K562 (cell line): ENCODE measurements around the gene PRIM1. TPM values are rescaled to one million over a fixed set of nuclear protein-coding genes. Genes with fewer than 3 reads are reported as not detected.

Experiments
- AFF4 ChIP-seq: sonication (generic); formaldehyde crosslinking; IDR thresholded peaks from 2 replicates; pipeline ENCODE4 v1.8.0; 2023; ENCODE audit warnings: mild to moderate bottlenecking, missing genetic modification reagents
- BCOR ChIP-seq: fragments of 450-650 bp; IDR thresholded peaks from 2 replicates; pipeline ENCODE4 v1.6.1; 2016
- BRD9 ChIP-seq: fragments of 450-650 bp; IDR thresholded peaks from 2 replicates; pipeline ENCODE4 v1.6.1; 2018; ENCODE audit warnings: low read depth; ENCODE audit not compliant: partially characterized antibody
- CGGBP1 ChIP-seq: fragments of 250-450 bp; sonication (Bioruptor Pico); IDR thresholded peaks from 2 replicates; pipeline ENCODE4 v1.9.0; 2021; ENCODE audit warnings: mild to moderate bottlenecking
- GTF2B ChIP-seq: IDR thresholded peaks from 2 replicates; pipeline ENCODE4 v1.6.1; 2011; ENCODE audit not compliant: insufficient read length; ENCODE audit errors: extremely low read depth
- HDAC3 ChIP-seq: fragments of 450-650 bp; IDR thresholded peaks from 2 replicates; pipeline ENCODE4 v1.6.1; 2018; ENCODE audit warnings: borderline replicate concordance, mild to moderate bottlenecking, moderate library complexity; ENCODE audit not compliant: partially characterized antibody
- KLF13 ChIP-seq: fragments of 450-650 bp; IDR thresholded peaks from 2 replicates; pipeline ENCODE4 v1.6.1; 2016; ENCODE audit warnings: missing genetic modification characterization, low read depth, mild to moderate bottlenecking, missing compliant biosample characterization, moderate library complexity, borderline replicate concordance
- MAFF ChIP-seq: IDR thresholded peaks from 2 replicates; pipeline ENCODE4 v1.6.1; 2012; ENCODE audit warnings: low read length, improper control_type of control experiment
- MTA3 ChIP-seq: fragments of 450-650 bp; formaldehyde crosslinking; IDR thresholded peaks from 2 replicates; pipeline ENCODE4 v1.6.1; 2017; ENCODE audit warnings: mild to moderate bottlenecking, borderline replicate concordance
- NFATC3 ChIP-seq: fragments of 450-650 bp; IDR thresholded peaks from 2 replicates; pipeline ENCODE4 v1.6.1; 2017; ENCODE audit warnings: mild to moderate bottlenecking
- RB1 ChIP-seq: fragments of 450-650 bp; IDR thresholded peaks from 2 replicates; pipeline ENCODE4 v1.6.1; 2017; ENCODE audit warnings: low read depth, mild to moderate bottlenecking
- ZBTB2 ChIP-seq: fragments of 450-650 bp; IDR thresholded peaks from 2 replicates; pipeline ENCODE4 v1.6.1; 2016; ENCODE audit warnings: antibody characterized with exemption
- ZBTB5 ChIP-seq: fragments of 450-650 bp; IDR thresholded peaks from 2 replicates; pipeline ENCODE4 v1.6.1; 2017; ENCODE audit warnings: antibody characterized with exemption
- ZNF121 ChIP-seq: sonication (generic); formaldehyde crosslinking; conservative IDR thresholded peaks from 2 replicates; pipeline ENCODE4 v1.8.0; 2022; ENCODE audit warnings: missing genetic modification reagents
- ZNF217 ChIP-seq: sonication (generic); formaldehyde crosslinking; IDR thresholded peaks from 2 replicates; pipeline ENCODE4 v1.8.0; 2022; ENCODE audit warnings: mild to moderate bottlenecking, missing genetic modification reagents
- ZNF232 ChIP-seq: sonication (generic); formaldehyde crosslinking; IDR thresholded peaks from 2 replicates; pipeline ENCODE4 v1.8.0; 2022; ENCODE audit warnings: mild to moderate bottlenecking, missing genetic modification reagents
- ZNF583 ChIP-seq: fragments of 250-450 bp; sonication (Bioruptor Pico); IDR thresholded peaks from 2 replicates; pipeline ENCODE4 v1.4.0; 2020
- ZNF586 ChIP-seq: fragments of 450-650 bp; formaldehyde crosslinking; conservative IDR thresholded peaks from 2 replicates; pipeline ENCODE4 v1.4.0; 2020; ENCODE audit warnings: mild to moderate bottlenecking, moderate library complexity
- polyA plus RNA-seq, 8 experiments: library from polyadenylated mRNA; depleted of rRNA in 4 of 8; stranded (reverse) in 5 of 8; unstranded in 3 of 8; fragments of >200 nt; fragmentation: Nextera tagmentation in 2 of 8; fragmentation: Illumina TruSeq in 1 of 8; extraction: Ambion mirVana in 2 of 8; extraction: Trizol in 1 of 8; gene quantifications; 2 replicates each; pipeline versions ENCODE4 v1.2.1 to v1.2.3, GENCODE V29; 2011 to 2014; ENCODE audit warnings: inconsistent platforms in 1 of 8, missing spikeins in 1 of 8
- total RNA-seq, 7 experiments: library from RNA; depleted of rRNA in 6 of 7; stranded (reverse); fragments of >200 nt in 6 of 7; fragmentation: Illumina TruSeq in 2 of 7; extraction: Trizol in 2 of 7; gene quantifications; 2 replicates each; pipeline versions ENCODE4 v1.2.1 to v1.2.3, GENCODE V29; 2011 to 2021; ENCODE audit warnings: low replicate concordance in 1 of 7

PRIM1 gene
- total and polyA plus RNA-seq, 9 of the 15 experiments (the other 6 are each of a cell fraction or from before 2014, with no cell fraction given): 67.2 to 179 (median 140) TPM

GRCh38 chr12:56751712-56752598 lies at the start of gene PRIM1 (continued):
- TF ChIP-seq ZNF121 (CRISPR knock-in tag): no peak
- no peak for TF ChIP-seq GTF2B
- no peak for TF ChIP-seq HDAC3
- TF ChIP-seq ZNF232: peak; percentile 56; the same call in 1 of the 2 replicates
- TF ChIP-seq MTA3: 0 out of 2 replicates have a peak, but pooled peaks have one; percentile 44
- TF ChIP-seq ZBTB2: no peak
- no peak for TF ChIP-seq KLF13 (tag)
- TF ChIP-seq ZBTB5: no peak
- no peak for TF ChIP-seq ZNF217
- peak; percentile 82 for TF ChIP-seq AFF4 (CRISPR knock-in tag)
- TF ChIP-seq MAFF: no peak
- no peak for TF ChIP-seq BCOR
- no peak for TF ChIP-seq ZNF586 (CRISPR knock-in tag)
- peak; percentile 100 for TF ChIP-seq RB1
- TF ChIP-seq BRD9: no peak
- TF ChIP-seq CGGBP1 (CRISPR knock-in tag): no peak
- no peak for TF ChIP-seq NFATC3
- no peak for TF ChIP-seq ZNF583 (CRISPR knock-in tag)
